Measurements from ENCODE around the gene SAE1. TPM values are rescaled to one million over a fixed set of nuclear protein-coding genes. Genes with fewer than 3 reads are reported as not detected.
A peak's percentile ranks its signal among the peaks of the same experiment; 100 is the strongest.

Gene SAE1
- total RNA-seq, 1 experiment from 2014 or later = 140 TPM

DNA sequence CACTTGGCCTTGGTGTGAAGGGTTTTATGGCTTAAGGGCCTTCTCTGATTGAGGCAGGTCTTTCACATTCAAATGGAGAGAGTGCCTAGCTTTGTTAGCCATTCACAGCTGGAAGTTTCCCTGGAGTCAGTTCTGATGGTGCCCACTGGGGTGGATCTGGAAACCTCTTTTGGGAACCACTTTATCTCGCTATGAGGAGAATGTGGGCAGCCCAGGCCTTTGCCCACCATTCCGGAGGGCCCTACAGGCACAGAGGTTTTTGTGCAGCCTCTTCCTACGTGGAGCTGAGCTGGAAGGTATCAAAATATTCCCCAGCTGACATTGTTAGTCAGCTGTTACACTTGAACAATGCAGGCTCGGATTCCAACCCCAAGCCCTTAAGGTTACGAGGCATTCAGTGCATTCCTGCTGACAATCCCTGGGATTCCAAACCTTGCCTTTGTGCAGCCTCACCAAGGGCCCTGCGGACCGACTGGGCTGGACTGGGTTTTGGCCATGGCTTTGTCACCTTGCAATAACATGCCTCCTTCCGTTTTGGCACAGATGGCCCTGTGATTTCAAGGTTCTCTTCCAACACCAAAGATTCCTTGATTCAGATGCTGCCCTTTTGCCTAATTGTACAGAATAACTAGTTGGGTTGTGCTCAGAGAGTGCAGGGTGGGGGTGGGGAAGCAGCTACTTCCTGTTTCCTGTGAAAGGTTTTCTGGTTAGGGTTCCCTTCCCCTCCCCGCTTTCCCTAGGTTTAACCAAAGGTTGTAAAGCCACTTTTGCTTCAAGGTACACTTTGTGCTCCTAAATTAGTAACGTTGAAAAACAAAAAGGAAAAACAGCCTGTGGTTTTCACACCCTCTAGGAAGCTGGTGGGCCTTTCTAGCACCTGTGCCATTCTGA lies 27.0 kb downstream of the SAE1 start:
- no TSS peak for BruUV-seq (replicated peaks)
- in situ Hi-C loops (cut with HindIII; ENCODE audit: low pct_unique_long_range_greater_than_20kb, low sequenced_read_pairs) = no loop called here
- no peak overlapping the region for H3K4me3 ChIP-seq (ENCODE audit: low read depth in 2 of 2, low read length in 2 of 2)
- TF ChIP-seq, protein P1, sequence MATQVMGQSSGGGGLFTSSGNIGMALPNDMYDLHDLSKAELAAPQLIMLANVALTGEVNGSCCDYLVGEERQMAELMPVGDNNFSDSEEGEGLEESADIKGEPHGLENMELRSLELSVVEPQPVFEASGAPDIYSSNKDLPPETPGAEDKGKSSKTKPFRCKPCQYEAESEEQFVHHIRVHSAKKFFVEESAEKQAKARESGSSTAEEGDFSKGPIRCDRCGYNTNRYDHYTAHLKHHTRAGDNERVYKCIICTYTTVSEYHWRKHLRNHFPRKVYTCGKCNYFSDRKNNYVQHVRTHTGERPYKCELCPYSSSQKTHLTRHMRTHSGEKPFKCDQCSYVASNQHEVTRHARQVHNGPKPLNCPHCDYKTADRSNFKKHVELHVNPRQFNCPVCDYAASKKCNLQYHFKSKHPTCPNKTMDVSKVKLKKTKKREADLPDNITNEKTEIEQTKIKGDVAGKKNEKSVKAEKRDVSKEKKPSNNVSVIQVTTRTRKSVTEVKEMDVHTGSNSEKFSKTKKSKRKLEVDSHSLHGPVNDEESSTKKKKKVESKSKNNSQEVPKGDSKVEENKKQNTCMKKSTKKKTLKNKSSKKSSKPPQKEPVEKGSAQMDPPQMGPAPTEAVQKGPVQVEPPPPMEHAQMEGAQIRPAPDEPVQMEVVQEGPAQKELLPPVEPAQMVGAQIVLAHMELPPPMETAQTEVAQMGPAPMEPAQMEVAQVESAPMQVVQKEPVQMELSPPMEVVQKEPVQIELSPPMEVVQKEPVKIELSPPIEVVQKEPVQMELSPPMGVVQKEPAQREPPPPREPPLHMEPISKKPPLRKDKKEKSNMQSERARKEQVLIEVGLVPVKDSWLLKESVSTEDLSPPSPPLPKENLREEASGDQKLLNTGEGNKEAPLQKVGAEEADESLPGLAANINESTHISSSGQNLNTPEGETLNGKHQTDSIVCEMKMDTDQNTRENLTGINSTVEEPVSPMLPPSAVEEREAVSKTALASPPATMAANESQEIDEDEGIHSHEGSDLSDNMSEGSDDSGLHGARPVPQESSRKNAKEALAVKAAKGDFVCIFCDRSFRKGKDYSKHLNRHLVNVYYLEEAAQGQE (IDR thresholded peaks at IDR 0.05; ENCODE audit: insufficient read depth in 1 of 2, low read depth in 2 of 2, low read length in 1 of 2) = no peak
- TF ChIP-seq POLR2AphosphoS5 (IDR thresholded peaks at IDR 0.05; ENCODE audit: low read depth, low read length) (no peak), TCF7L2 (IDR thresholded peaks at IDR 0.05; ENCODE audit: low read depth, low read length) (no peak), SIN3A (IDR thresholded peaks at IDR 0.05; ENCODE audit: borderline replicate concordance, insufficient read depth, low read depth, low read length) (no peak)
- TF ChIP-seq, protein P2, sequence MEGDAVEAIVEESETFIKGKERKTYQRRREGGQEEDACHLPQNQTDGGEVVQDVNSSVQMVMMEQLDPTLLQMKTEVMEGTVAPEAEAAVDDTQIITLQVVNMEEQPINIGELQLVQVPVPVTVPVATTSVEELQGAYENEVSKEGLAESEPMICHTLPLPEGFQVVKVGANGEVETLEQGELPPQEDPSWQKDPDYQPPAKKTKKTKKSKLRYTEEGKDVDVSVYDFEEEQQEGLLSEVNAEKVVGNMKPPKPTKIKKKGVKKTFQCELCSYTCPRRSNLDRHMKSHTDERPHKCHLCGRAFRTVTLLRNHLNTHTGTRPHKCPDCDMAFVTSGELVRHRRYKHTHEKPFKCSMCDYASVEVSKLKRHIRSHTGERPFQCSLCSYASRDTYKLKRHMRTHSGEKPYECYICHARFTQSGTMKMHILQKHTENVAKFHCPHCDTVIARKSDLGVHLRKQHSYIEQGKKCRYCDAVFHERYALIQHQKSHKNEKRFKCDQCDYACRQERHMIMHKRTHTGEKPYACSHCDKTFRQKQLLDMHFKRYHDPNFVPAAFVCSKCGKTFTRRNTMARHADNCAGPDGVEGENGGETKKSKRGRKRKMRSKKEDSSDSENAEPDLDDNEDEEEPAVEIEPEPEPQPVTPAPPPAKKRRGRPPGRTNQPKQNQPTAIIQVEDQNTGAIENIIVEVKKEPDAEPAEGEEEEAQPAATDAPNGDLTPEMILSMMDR (IDR thresholded peaks at IDR 0.05) = no peak
- no peak for DNase-seq (ENCODE audit: low read depth, low spot score)
- ATAC-seq = peak; percentile 70
- peaks cover 16% of the 10 kb centered on the region for H3K36me3 ChIP-seq (ENCODE audit: control insufficient read depth, insufficient read depth, low read length)
- ChIA-PET CTCF (no interaction called here), POLR2A (no interaction called here)
- H3K27me3 ChIP-seq (ENCODE audit: control insufficient read depth, insufficient read depth, low read length) = no peaks in the 10 kb centered on the region
- H3K9me3 ChIP-seq (ENCODE audit: control insufficient read depth, insufficient read depth, low read depth, low read length) = no peaks in the 10 kb centered on the region
- H3K27ac ChIP-seq (ENCODE audit: low read length) = peak overlapping the region; percentile 60
- H3K4me1 ChIP-seq (ENCODE audit: control insufficient read depth, insufficient read depth, low read length) = peaks cover 14% of the 10 kb centered on the region
- intact Hi-C loops (cut with micrococcal nuclease; ENCODE audit: unreplicated experiment) = no loop called here

DNA sequence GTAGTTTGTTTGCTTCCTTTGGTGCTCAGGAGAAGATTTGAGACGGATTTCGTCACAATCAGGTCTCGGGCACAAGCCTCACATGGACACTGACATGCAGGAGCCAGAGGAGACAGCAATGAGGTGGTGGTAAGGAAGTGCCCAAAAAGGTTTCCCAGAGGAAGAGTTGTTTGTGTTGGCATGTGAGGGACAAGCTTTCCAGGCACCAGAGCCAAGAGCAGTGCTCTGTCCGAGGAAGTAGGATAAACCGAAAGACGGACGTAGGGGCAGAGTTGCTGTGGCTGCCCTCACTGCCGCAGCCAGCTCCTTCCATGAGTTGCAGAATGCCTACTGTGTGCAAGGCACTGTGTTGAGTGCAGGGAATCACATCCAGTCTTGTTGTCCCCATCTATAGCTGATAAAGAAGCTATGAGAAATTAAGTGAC lies 27.7 kb downstream of the SAE1 start:
- Histone ChIP-seq H3K4me3 (ENCODE audit: low read depth in 2 of 2, low read length in 2 of 2) (no peak overlapping the region), H3K27ac (ENCODE audit: low read length) (peak overlapping the region; percentile 60), H3K36me3 (ENCODE audit: control insufficient read depth, insufficient read depth, low read length) (peaks cover 15% of the 10 kb centered on the region), H3K27me3 (ENCODE audit: control insufficient read depth, insufficient read depth, low read length) (no peaks in the 10 kb centered on the region), H3K4me1 (ENCODE audit: control insufficient read depth, insufficient read depth, low read length) (peaks cover 14% of the 10 kb centered on the region), H3K9me3 (ENCODE audit: control insufficient read depth, insufficient read depth, low read depth, low read length) (no peaks in the 10 kb centered on the region)
- no peak for DNase-seq (ENCODE audit: low read depth, low spot score)
- ATAC-seq = no peak
- BruUV-seq (replicated peaks) = no TSS peak
- in situ Hi-C loops (cut with HindIII; ENCODE audit: low pct_unique_long_range_greater_than_20kb, low sequenced_read_pairs) = no loop called here
- CTCF ChIA-PET = no interaction called here
- TF ChIP-seq SIN3A (IDR thresholded peaks at IDR 0.05; ENCODE audit: borderline replicate concordance, insufficient read depth, low read depth, low read length) (no peak), POLR2AphosphoS5 (IDR thresholded peaks at IDR 0.05; ENCODE audit: low read depth, low read length) (no peak), TCF7L2 (IDR thresholded peaks at IDR 0.05; ENCODE audit: low read depth, low read length) (no peak)
- TF ChIP-seq, protein P2 (IDR thresholded peaks at IDR 0.05) = no peak
- TF ChIP-seq, protein P1 (IDR thresholded peaks at IDR 0.05; ENCODE audit: insufficient read depth in 1 of 2, low read depth in 2 of 2, low read length in 1 of 2) = no peak
- POLR2A ChIA-PET = no interaction called here
- intact Hi-C loops (cut with micrococcal nuclease; ENCODE audit: unreplicated experiment) = no loop called here

Measured in Panc1 (cell line).